HUES6 (cell line): ENCODE results near the gene UHRF1.

Experiments used
- H3K27ac ChIP-seq: 2 replicates; pipeline ENCODE4 v1.7.0; 2013; ENCODE audit warnings: low read depth, mild to moderate bottlenecking, low read length, inconsistent platforms
- H3K27me3 ChIP-seq: 2 replicates; pipeline ENCODE4 v1.6.1; 2013; ENCODE audit warnings: low read length; ENCODE audit not compliant: control insufficient read depth, insufficient read depth
- H3K36me3 ChIP-seq: 2 replicates; pipeline ENCODE4 v1.6.1; 2013; ENCODE audit warnings: low read length; ENCODE audit not compliant: control insufficient read depth, insufficient read depth
- H3K4me1 ChIP-seq: 2 replicates; pipeline ENCODE4 v1.6.1; 2013; ENCODE audit warnings: low read length; ENCODE audit not compliant: control insufficient read depth, insufficient read depth
- H3K4me3 ChIP-seq: 2 replicates; pipeline ENCODE4 v1.5.1; 2013; ENCODE audit warnings: low read depth, low read length
- H3K9ac ChIP-seq: one replicate; pipeline ENCODE4 v1.6.1; 2013; ENCODE audit warnings: mild to moderate bottlenecking, low read length
- H3K9me3 ChIP-seq: 2 replicates; pipeline ENCODE4 v1.6.1; 2013; ENCODE audit warnings: low read depth, low read length; ENCODE audit not compliant: control insufficient read depth, insufficient read depth

The UHRF1 gene

GRCh38 chr19:4965061-4965460, 55.8 kb downstream of the UHRF1 start:
- Histone ChIP-seq H3K27ac (no peak overlapping the region), H3K4me1 (peaks cover 6% of the 10 kb centered on the region), H3K27me3 (no peaks in the 10 kb centered on the region), H3K36me3 (peaks cover 19% of the 10 kb centered on the region), H3K9ac (no peak overlapping the region), H3K4me3 (no peak overlapping the region), H3K9me3 (no peaks in the 10 kb centered on the region)

GRCh38 chr19:4966591-4966990, 57.3 kb downstream of the UHRF1 start:
- no peaks in the 10 kb centered on the region for H3K27me3 ChIP-seq
- no peak overlapping the region for H3K27ac ChIP-seq
- no peak overlapping the region for H3K4me3 ChIP-seq
- H3K9me3 ChIP-seq = no peaks in the 10 kb centered on the region
- no peak overlapping the region for H3K9ac ChIP-seq
- peaks cover 20% of the 10 kb centered on the region for H3K4me1 ChIP-seq
- peaks cover 12% of the 10 kb centered on the region for H3K36me3 ChIP-seq

DNA sequence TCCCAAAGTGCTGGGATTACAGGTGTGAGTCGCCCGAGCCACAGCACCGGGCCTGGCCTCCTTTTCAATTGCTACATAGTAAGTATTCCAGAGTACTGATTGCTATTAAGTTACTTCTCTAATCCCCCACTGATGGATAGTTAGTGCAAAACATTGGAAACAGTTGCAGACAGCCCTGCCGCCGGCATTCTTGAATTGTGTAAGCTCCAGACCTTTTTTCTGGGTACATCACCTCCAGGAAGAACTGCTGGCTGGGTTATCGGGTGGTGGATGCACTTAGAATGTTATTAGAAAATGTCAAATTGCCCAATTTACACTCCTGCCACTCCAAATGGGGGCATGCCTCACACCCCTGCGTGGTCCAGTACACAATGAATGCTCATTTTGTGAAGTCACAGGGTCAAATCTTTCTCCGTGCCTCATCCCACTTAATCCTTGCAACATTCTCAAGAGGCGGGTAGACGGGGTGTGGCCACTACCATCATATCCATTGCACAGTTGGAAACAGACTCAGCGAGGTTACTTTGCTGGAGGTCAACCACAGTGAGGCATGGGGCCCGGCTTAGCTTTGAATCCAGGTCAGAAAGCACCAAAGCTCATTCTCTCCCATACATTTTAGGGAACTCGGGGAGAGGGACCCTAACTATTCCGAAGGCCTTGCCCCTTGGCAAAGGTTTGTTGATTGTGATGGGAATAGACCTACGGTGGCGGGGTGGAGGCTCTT, 58.6 kb downstream of the UHRF1 start:
- no peaks in the 10 kb centered on the region for H3K27me3 ChIP-seq
- H3K9me3 ChIP-seq = no peaks in the 10 kb centered on the region
- peaks cover 21% of the 10 kb centered on the region for H3K4me1 ChIP-seq
- no peak overlapping the region for H3K9ac ChIP-seq
- peak overlapping the region; percentile 51 for H3K4me3 ChIP-seq
- H3K36me3 ChIP-seq = peaks cover 2% of the 10 kb centered on the region
- no peak overlapping the region for H3K27ac ChIP-seq

GRCh38 chr19:4968462-4969291, 59.4 kb downstream of the UHRF1 start, which contains the start of gene KDM4B:
TSS of gene KDM4B (plus strand) at chr19:4969113. CDS start at chr19:5032891, 63,778 bp downstream.
- peak within 1 kb of the TSS; percentile 60 for H3K4me3 ChIP-seq
- no peaks in the 10 kb centered on the region for H3K27me3 ChIP-seq
- H3K4me1 ChIP-seq = peaks cover 21% of the 10 kb centered on the region
- H3K9me3 ChIP-seq = no peaks in the 10 kb centered on the region
- H3K27ac ChIP-seq = no peak within 1 kb of the TSS
- peak within 1 kb of the TSS; percentile 55 for H3K9ac ChIP-seq
- no peaks in the 10 kb centered on the region; the same call in 1 of the 2 replicates for H3K36me3 ChIP-seq

- Histone ChIP-seq H3K27ac (no peak overlapping the region), H3K9me3 (no peaks in the 10 kb centered on the region), H3K36me3 (no peaks in the 10 kb centered on the region), H3K4me1 (peaks cover 21% of the 10 kb centered on the region), H3K27me3 (no peaks in the 10 kb centered on the region), H3K9ac (peak overlapping the region; percentile 55), H3K4me3 (peak overlapping the region; percentile 60)
Measured at GRCh38 chr19:4969292-4969771, 60.0 kb downstream of the UHRF1 start.

GRCh38 chr19:4969772-4970531, 60.7 kb downstream of the UHRF1 start:
- Histone ChIP-seq H3K36me3 (no peaks in the 10 kb centered on the region), H3K27ac (no peak overlapping the region), H3K4me3 (peak overlapping the region; percentile 60), H3K9ac (peak overlapping the region; percentile 54), H3K27me3 (no peaks in the 10 kb centered on the region), H3K9me3 (no peaks in the 10 kb centered on the region), H3K4me1 (peaks cover 21% of the 10 kb centered on the region)

DNA sequence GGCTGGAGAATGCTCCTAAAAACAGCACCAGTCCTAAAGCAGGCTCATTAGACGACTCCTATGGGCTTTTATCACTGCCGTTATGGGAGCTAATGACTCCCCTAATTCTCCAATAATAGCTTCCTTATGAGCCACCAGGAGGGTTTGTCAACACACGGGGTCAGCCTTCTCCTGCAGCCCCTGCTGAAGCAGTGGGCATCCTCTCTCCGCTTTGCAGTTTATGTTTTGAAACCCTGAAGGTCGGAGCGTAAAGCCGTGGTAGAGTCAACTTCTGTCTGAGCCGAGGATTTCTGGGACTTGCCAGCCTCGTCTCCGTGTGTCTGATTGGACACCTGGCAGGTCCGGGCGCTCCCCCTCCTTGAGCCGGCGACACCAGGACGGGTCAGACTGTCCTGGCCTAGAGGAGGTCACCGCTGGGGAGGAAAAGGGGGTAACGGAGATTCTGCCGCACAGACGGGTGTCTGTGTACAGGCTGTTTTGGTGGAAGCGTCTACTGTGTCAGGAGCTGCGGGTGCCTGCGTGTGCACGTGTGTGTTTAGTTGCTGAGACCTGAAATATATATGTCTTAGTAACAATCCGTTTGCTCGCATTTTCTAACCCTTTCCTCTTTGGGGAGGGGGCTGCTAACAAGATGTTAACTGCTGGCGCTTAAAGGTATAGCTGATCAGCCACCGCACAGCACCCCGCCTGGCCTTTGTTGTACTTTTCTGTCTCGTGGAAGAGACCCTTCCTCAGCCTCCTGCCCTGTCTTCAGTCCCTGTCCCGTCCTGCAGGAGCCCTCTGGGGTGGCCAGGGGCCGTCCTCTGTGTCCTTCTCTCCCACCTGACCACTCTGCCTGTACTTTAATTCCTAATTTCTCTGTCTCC, 61.5 kb downstream of the UHRF1 start:
- Histone ChIP-seq H3K4me3 (peak overlapping the region; percentile 60), H3K9me3 (no peaks in the 10 kb centered on the region), H3K27ac (no peak overlapping the region), H3K36me3 (no peaks in the 10 kb centered on the region), H3K9ac (peak overlapping the region; percentile 46), H3K4me1 (peaks cover 21% of the 10 kb centered on the region), H3K27me3 (no peaks in the 10 kb centered on the region)

DNA sequence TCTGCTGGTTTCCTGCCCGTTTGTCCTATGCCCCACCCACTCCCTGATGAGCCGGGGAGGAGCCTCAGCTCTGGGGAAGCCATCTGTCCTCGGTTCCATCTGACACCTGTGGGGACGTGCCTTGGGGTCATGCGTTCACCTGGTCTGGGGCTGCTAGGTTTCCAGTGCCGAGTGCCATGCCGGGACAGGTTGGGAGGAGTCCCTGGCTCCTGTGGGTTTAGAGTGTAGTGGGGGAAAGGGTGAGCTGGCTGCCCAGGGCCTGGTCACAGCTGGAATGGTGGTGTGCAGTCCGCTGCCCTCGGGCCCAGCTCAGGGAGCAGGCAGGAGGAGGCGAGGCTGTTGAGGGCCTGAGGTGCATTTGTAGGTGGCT, 62.1 kb downstream of the UHRF1 start:
- Histone ChIP-seq H3K4me1 (peaks cover 25% of the 10 kb centered on the region), H3K9ac (peak overlapping the region; percentile 46), H3K9me3 (no peaks in the 10 kb centered on the region), H3K27ac (no peak overlapping the region), H3K36me3 (no peaks in the 10 kb centered on the region), H3K4me3 (peak overlapping the region; percentile 60), H3K27me3 (no peaks in the 10 kb centered on the region)

DNA sequence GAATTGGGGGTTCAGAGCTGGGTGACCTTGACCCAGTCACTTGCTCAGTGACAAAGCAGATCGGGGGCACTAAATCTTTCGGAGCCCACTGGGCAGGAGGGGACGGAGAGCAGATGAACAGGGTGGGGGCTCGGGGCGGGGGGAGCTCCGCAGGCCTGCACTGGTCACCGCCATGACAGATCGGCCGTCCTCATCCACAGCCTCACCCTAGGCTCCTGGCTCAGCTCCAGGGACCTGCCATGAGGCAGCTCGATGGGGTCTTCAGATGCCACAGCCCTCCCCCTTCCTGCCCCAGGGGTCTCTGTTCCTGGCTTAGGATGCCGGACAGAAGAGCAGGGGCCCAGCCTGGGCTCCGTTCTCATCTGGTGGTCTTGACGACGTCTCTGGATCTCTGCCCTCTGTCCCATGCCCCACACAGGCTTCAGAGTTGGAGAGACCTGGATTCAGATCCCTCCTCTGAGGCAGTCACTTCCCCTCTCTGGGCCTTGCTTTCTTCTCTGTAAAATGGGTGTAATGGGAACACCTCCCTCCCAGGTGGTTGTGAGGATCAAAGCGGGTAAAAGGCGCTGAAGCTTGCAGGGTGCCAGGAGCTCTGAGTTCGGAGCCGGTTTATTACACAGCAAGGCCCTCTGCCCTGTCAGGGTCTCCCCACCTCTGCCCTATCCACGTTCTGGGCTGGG, 62.7 kb downstream of the UHRF1 start:
- Histone ChIP-seq H3K4me3 (peak overlapping the region; percentile 60), H3K36me3 (peaks cover under 1% of the 10 kb centered on the region; the same call in 1 of the 2 replicates), H3K27me3 (no peaks in the 10 kb centered on the region), H3K4me1 (peaks cover 30% of the 10 kb centered on the region), H3K9ac (no peak overlapping the region), H3K27ac (no peak overlapping the region), H3K9me3 (no peaks in the 10 kb centered on the region)
